GM12878 (cell line): ENCODE measurements around the gene TSPAN31. TPM values are rescaled to one million over a fixed set of nuclear protein-coding genes. Genes with fewer than 3 reads are reported as not detected.

Experiments used
- ATAC-seq: fragments of 200-7000 bp; cut with Tn5 transposase; 3 replicates; pipeline ENCODE4 v1.9.1; 2020; ENCODE audit warnings: mild to moderate bottlenecking, moderate library complexity
- BruUV-seq: library from RNA; stranded (reverse); fragments of 400-500 nt; replicated peaks from 2 replicates; lab custom pipeline; 2021; lab: Mats Ljungman, UMichigan
- CTCF ChIA-PET: fragments of 300-600 bp; sonication (Branson Sonifier 250); formaldehyde crosslinking; extraction: SDS; loops from one replicate; lab custom pipeline; 2021; ENCODE audit warnings: inconsistent platforms; lab: Yijun Ruan, JAX
- POLR2A ChIA-PET: fragments of 350-600 bp; formaldehyde crosslinking; extraction: SDS; loops from one replicate; lab custom pipeline; 2021; ENCODE audit warnings: inconsistent platforms; lab: Charles Lee
- RAD21 ChIA-PET: fragments of 300-600 bp; sonication (Branson Sonifier 250); formaldehyde crosslinking; loops from one replicate; lab custom pipeline; 2023; ENCODE audit warnings: antibody characterized with exemption; ENCODE audit not compliant: unreplicated experiment; lab: Charles Lee
- SMC1A ChIA-PET: fragments of 300-600 bp; sonication (Branson Sonifier 250); formaldehyde crosslinking; loops from one replicate; lab custom pipeline; 2023; ENCODE audit not compliant: unreplicated experiment, uncharacterized antibody; lab: Charles Lee
- DNase-seq: peaks from one replicate; pipeline ENCODE4 v3.0.0-alpha.2; 2011; ENCODE audit warnings: low read depth, low spot score
- FAIRE-seq: peaks from 3 replicates; lab custom pipeline; 2011; peaks lifted over from hg19 to GRCh38; lab: Jason Lieb, UNC
- H2AFZ ChIP-seq: 2 replicates; pipeline ENCODE4 v1.6.0; 2011; ENCODE audit warnings: low read depth, low read length, control low read depth; ENCODE audit not compliant: control insufficient read depth
- H3K27ac ChIP-seq: 2 replicates; pipeline ENCODE4 v1.5.1; 2011; ENCODE audit warnings: control low read depth; ENCODE audit not compliant: control insufficient read depth, insufficient read depth
- H3K27me3 ChIP-seq, 2 experiments: replicated peaks in 1 of 2; 2 replicates each; pipeline versions ENCODE4 v1.6.0 to v1.6.1; 2011; ENCODE audit warnings: low read length in 1 of 2; ENCODE audit not compliant: control insufficient read depth in 2 of 2, insufficient read depth in 2 of 2
- H3K36me3 ChIP-seq, 2 experiments: 2 replicates each; pipeline ENCODE4 v1.5.1; 2011; ENCODE audit warnings: low read length in 1 of 2; ENCODE audit not compliant: control insufficient read depth in 2 of 2, insufficient read depth in 2 of 2
- H3K4me1 ChIP-seq: 2 replicates; pipeline ENCODE4 v1.6.1; 2011; ENCODE audit warnings: mild to moderate bottlenecking, low read length, moderate library complexity, mixed read lengths; ENCODE audit not compliant: control insufficient read depth, insufficient read depth
- H3K4me2 ChIP-seq: 2 replicates; pipeline ENCODE4 v1.6.0; 2011; ENCODE audit warnings: control low read depth; ENCODE audit not compliant: control insufficient read depth, insufficient read depth
- H3K4me3 ChIP-seq: fragments of 200-600 bp; sonication (generic); 2 replicates; pipeline ENCODE4 v1.5.1; 2016
- H3K79me2 ChIP-seq: 2 replicates; pipeline ENCODE4 v1.6.0; 2011; ENCODE audit warnings: low read length; ENCODE audit not compliant: control insufficient read depth, insufficient read depth
- H3K9ac ChIP-seq: 2 replicates; pipeline ENCODE4 v1.8.0; 2011; ENCODE audit warnings: low read length, control low read depth, mixed read lengths; ENCODE audit not compliant: control insufficient read depth, insufficient read depth
- H3K9me3 ChIP-seq: replicated peaks from 3 replicates; pipeline ENCODE4 v1.5.1; 2011; ENCODE audit warnings: mild to moderate bottlenecking, low read length; ENCODE audit not compliant: control insufficient read depth, insufficient read depth
- H4K20me1 ChIP-seq: 2 replicates; pipeline ENCODE4 v1.6.0; 2011; ENCODE audit not compliant: control insufficient read depth, insufficient read depth
- BACH1 ChIP-seq: fragments of 450-650 bp; IDR thresholded peaks from 2 replicates; pipeline ENCODE4 v1.6.1; 2017; ENCODE audit warnings: mild to moderate bottlenecking, borderline replicate concordance
- CEBPB ChIP-seq, 2 experiments: fragments of 150-350 bp in 1 of 2; IDR thresholded peaks; 2 replicates each; pipeline ENCODE4 v1.6.1; 2012 to 2014; ENCODE audit warnings: low read depth in 2 of 2, low read length in 2 of 2, borderline replicate concordance in 1 of 2, inconsistent platforms in 1 of 2
- GABPA ChIP-seq: IDR thresholded peaks from 2 replicates; pipeline ENCODE4 v1.6.1; 2014; ENCODE audit warnings: antibody characterized with exemption, low read depth, mild to moderate bottlenecking, inconsistent platforms
- GATAD2B ChIP-seq: fragments of 450-650 bp; conservative IDR thresholded peaks from 2 replicates; pipeline ENCODE4 v1.6.1; 2017; ENCODE audit warnings: low read depth, mild to moderate bottlenecking, moderate library complexity
- LARP7 ChIP-seq: fragments of 450-650 bp; IDR thresholded peaks from 2 replicates; pipeline ENCODE4 v1.6.1; 2017; ENCODE audit warnings: mild to moderate bottlenecking
- NBN ChIP-seq: fragments of 450-650 bp; IDR thresholded peaks from 2 replicates; pipeline ENCODE4 v1.6.1; 2016
- POLR2A ChIP-seq: IDR thresholded peaks from 2 replicates; pipeline ENCODE4 v1.6.1; 2011; ENCODE audit warnings: low read depth, mild to moderate bottlenecking, low read length
- TCF12 ChIP-seq: IDR thresholded peaks from 2 replicates; pipeline ENCODE4 v1.6.1; 2011; ENCODE audit warnings: low read depth, mild to moderate bottlenecking, low read length
- ZNF207 ChIP-seq: fragments of 450-650 bp; IDR thresholded peaks from 2 replicates; pipeline ENCODE4 v1.6.1; 2014; ENCODE audit warnings: antibody characterized with exemption, mild to moderate bottlenecking, borderline replicate concordance
- ZSCAN29 ChIP-seq: fragments of 450-650 bp; IDR thresholded peaks from 2 replicates; pipeline ENCODE4 v1.6.1; 2017; ENCODE audit warnings: mild to moderate bottlenecking, moderate library complexity
- ZZZ3 ChIP-seq: IDR thresholded peaks from 2 replicates; pipeline ENCODE4 v1.6.1; 2011; ENCODE audit warnings: low read depth; ENCODE audit not compliant: control insufficient read depth, insufficient read length
- WGBS: methylation state at CpG from one replicate; pipeline ENCODE4 v1.1.6; 2016; ENCODE audit warnings: low lambda C conversion rate; ENCODE audit not compliant: insufficient replicate concordance, insufficient coverage; ENCODE audit errors: missing lambda C conversion rate; 5-methylcytosine and 5-hydroxymethylcytosine counted together
- in situ Hi-C: fragments of 300-500 bp; cut with MboI; formaldehyde crosslinking; loops from 9 replicates; pipeline ENCODE4 v1.14.3; 2018; ENCODE audit warnings: mixed read lengths
- intact Hi-C: fragments of 100-400 bp; cut with micrococcal nuclease; formaldehyde crosslinking; loops from one replicate; pipeline ENCODE4 v1.14.2; 2022; ENCODE audit not compliant: unreplicated experiment
- polyA plus RNA-seq, 11 experiments: library from polyadenylated mRNA; depleted of rRNA in 4 of 11; unstranded in 6 of 11; stranded (reverse) in 5 of 11; fragments of >200 nt; fragmentation: Nextera tagmentation in 4 of 11; fragmentation: Illumina TruSeq in 1 of 11; extraction: Ambion mirVana in 4 of 11; extraction: Trizol in 1 of 11; gene quantifications; 1 replicate in 1 of 11; 2 replicates in 10 of 11; pipeline versions ENCODE4 v1.2.1 to v1.2.3, GENCODE V29; 2011 to 2016; ENCODE audit warnings: inconsistent platforms in 2 of 11, missing spikeins in 2 of 11, low read depth in 1 of 11
- total RNA-seq, 4 experiments: library from RNA; depleted of rRNA in 3 of 4; stranded (reverse); fragments of >200 nt in 3 of 4; fragmentation: Illumina TruSeq in 1 of 4; extraction: Trizol in 1 of 4; gene quantifications; 2 replicates each; pipeline versions ENCODE4 v1.2.1 to v1.2.3, GENCODE V29; 2013 to 2021

TSPAN31 gene
- total and polyA plus RNA-seq, 10 of the 15 experiments (the other 5 are each of a cell fraction or from before 2014, with no cell fraction given): 11.8 to 32.2 (median 24.7) TPM

DNA sequence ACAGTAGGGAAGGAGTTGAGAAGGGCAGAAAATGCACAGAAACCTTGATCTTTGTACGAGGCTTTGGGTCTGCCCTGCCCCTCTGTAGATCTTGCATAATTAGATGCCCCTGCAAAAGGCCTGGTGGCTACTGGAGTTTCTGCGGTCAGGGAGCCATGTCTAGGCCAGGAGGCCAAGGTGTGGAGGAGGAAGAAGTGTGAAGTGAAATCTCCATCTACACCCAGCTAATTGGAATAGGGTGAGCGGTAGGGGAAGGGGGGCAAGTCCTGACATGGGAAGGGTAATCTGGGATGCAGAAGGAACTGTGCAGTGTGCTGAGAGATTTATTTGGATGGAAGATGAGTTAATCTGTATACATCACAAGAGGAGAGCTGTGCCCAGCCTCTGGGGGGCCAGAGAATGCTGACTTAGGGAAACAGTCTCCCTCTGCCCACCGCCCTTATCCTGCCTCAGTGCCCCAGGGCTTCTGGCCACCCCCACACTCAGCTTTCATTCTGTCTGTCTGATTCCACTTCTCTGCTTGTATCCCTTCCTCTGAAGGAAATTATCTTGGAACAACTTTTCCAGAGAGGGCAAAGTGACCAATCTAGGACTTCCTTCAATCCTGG lies 16.7 kb downstream of the TSPAN31 start:
- Histone ChIP-seq H3K4me2 (no peak overlapping the region), H3K4me3 (no peak overlapping the region), H4K20me1 (no peaks in the 10 kb centered on the region; the same call in 1 of the 2 replicates), H2AFZ (no peak overlapping the region), H3K36me3 (peaks cover 0 to 3% of the 10 kb centered on the region in 2 experiments; a peak in 2 of 4 replicates), H3K27ac (no peak overlapping the region), H3K79me2 (no peaks in the 10 kb centered on the region), H3K9me3 (no peaks in the 10 kb centered on the region; the same call in 2 of the 3 replicates), H3K27me3 (peaks cover 11 to 23% of the 10 kb centered on the region in 2 experiments; a peak in 3 of 4 replicates), H3K9ac (no peak overlapping the region), H3K4me1 (peaks cover 27% of the 10 kb centered on the region)
- 79% methylated on average over 4 of the region's 4 CpGs for WGBS
- FAIRE-seq (no peak), ATAC-seq (no peak), DNase-seq (no peak)
- ChIA-PET POLR2A (no interaction called here), RAD21 (no interaction called here), CTCF (interaction anchor here (0.5 kb wide), 1 partner anchor 172 kb away, joined by 3 read pairs; no protein-coding TSS in a partner anchor), SMC1A (no interaction called here)
- intact Hi-C loops: no loop called here
- in situ Hi-C loops: no loop called here
- TF ChIP-seq GATAD2B (no peak), BACH1 (no peak), CEBPB (IDR thresholded peaks at IDR 0.05; ENCODE audit: borderline replicate concordance in 1 of 2, low read depth in 2 of 2, low read length in 2 of 2) (no peak), LARP7 (no peak), TCF12 (no peak), ZNF207 (no peak), NBN (no peak), POLR2A (no peak), ZSCAN29 (no peak), ZZZ3 (no peak), GABPA (no peak)
- BruUV-seq: no TSS peak
